Right renal cortex interstitium (tissue), 3 donors: ENCODE measurements around the gene SMIM36. TPM values are rescaled to one million over a fixed set of nuclear protein-coding genes. Genes with fewer than 3 reads are reported as not detected.
"Not testable (repeated sequence)": the region's sequence is repeated elsewhere in the genome, so short reads cannot be mapped to it uniquely, and the experiment has no call there.

Experiments used
- DNase-seq, 3 donors: peaks; one replicate each; pipeline ENCODE4 v3.0.0-alpha.2; 2013; ENCODE audit warnings: low read depth in 3 of 3, low spot score in 2 of 3
- polyA plus RNA-seq, 3 donors: library from polyadenylated mRNA; unstranded; fragments of 120-200 nt; gene quantifications; one replicate each; pipeline ENCODE4 v1.2.1, GENCODE V29; 2013; ENCODE audit not compliant: insufficient read length in 3 of 3

SMIM36 gene
- polyA plus RNA-seq, 3 donors = 0.06 to 0.12 TPM; not detected in 1

DNA sequence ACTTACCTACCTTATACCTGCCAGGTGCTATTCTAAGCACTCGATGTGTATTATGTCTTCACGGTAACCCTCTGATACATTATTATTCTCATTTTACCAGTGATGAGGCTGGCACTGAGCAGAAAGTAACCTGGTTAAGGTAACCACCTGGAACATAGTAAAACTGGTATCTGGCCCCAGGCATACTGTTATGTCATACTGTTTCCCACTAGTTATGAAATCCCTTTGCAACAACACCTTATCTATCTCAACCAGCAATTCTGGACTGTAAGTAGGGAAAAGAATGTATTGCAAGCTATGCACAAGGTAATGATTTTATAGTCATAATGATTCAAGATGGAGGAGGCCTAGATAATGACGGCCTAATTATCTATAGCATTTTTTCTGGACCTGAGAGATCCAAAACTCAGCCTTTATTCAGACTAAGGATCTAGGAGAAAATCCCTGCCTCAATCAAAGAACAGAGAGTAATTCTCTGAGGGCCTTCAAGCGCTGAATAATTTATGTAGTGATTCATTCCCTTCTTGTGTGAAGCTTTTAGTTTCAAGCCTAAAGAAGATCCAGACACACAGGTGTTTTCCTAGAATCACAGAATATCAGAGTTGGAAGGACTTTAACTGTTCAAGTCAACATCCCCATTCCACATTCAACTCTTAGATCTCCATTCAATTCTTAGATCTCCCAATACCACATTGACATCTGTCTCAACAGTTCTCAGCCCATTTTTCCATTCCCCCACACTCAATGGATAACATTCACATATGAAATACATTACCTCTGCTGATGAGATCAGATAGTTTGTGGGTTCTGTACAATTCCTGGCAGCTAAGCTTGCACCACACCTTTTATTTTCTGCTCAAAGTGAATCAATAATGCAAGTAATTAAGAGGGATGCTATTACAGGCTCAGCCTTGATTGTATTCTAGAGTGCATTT, 74.8 kb downstream of the SMIM36 start:
- no peak for DNase-seq

DNA sequence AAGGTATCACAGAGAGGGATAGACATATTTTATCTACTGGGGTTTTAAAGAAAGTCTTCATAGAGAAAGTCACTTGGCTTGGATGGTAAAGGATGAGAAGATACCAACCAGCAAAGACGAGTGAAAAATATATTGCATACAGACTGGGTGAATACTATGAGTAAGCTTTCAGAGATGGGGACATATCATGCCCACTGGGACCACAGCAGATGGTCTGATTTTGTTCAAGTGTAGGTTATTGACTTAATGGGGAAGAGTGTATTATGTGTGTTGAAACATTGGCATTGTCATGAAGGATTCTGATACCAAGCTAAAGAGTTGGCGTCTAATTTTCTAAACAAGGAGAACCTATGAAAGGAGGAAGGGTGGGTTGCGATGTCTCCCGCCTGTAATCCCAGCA, 75.8 kb downstream of the SMIM36 start:
- no peak for DNase-seq

DNA sequence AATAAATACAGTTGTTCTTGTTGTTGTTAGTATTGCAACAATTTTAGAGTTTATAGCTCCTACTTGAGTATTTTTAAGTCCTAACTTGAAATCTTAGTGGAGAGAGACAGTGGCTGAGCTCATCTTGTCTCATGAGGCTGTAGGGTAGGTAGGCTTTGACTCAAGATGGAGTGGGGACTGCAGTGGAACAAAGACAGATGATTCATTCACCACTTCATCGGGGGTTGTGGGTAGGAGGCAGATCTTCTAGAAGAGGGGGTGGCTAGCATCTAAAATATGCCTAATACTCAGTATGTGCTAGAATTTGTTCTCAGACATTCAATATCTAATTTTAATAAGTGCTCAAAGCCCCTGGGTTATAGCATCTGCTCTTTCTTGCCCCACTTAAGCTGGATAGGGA, 76.5 kb downstream of the SMIM36 start:
- DNase-seq = no peak

DNA sequence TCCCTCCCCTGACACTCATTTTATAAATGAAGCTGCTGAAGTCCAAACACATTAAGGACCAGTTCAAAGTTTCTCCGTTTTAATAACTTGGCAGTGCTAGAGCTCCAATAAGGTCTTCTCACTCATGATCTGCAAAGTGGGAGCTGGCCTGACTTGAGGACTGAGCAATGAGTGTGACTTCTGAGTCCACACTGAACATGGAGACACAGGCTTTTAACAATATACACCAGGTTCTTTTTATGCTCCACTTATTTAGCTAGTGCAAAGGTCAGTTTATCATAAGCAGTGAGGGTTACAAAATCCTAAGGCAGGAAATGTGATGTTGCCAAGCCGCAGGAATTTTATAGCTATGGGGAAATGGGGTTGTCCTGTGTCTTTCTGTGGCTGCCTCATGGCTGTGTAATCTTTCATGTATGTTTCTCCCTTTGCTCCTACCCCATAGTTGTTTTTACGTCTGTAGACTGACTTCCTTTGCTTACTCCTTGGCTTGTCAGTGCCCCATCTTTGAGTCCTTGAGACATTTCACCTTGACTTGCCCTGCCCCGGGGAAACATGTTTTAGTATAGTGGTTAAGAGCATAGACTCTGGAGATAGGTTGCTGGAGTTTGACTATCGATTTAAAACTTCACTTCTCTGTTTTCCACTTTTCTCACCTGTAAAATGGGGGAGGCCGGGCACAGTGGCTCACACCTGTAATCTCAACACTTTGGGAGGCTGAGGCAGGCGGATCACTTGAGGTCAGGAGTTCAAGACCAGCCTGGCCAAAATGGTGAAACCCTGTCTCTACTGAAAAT, 77.4 kb downstream of the SMIM36 start:
- DNase-seq = no peak

DNA sequence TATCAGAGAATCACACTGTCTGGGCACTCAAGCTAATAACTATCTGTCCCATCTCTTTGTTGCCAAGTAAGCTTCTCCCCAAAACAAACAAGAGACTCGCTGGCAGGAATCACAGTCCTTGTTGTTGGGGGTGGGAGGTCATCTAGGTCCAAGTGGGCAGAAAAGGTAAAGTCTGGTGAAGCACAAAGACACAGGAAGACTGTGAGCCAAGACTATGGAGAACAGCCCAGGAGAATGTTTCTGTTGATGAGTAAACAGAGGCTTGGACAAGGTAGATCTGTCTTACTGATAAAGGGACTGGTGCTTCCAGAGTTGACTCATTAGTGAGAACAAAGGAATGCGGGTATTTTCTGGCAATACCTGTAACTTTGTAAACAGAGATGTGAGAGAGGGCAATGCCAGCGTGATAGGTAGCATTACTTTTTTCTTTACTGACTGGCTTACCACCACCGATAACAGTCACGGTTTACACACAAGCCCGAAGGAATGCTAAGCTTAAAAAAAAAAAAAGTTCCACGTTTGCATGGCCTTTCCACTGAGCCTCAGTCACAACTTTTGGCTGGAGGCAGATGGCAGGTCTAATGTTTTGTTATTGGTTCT, 78.1 kb downstream of the SMIM36 start:
- DNase-seq = no peak

DNA sequence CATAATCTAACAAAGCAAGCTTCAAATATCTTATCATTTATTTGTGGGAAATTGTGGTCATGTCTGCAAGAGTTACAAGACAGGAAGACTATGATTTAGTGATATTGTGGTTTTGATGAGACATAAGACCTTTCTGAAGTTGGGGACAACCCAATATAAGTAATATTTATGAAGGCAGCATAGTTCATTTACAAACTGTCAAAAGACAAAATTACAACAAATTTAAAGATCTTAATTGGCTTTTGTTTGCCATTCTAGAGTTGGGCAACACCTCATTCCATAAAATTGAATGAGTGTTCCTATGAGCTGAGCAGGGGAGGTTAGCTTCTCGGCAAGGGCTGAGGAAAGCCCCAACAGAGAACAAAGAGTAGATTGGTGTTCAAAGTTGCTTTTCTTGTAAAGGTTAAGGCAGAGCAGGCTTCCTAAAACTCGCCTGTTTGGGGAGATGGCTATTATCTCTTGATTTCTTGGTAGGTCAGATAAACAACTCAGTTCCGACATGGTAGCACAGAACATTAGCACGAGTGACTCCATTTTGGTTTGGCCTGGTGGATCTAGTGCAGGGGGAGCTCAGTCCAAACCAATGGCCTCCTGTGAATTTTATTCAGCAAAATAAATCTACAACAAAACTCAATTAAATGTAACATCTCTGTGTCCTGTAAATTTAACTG, 78.8 kb downstream of the SMIM36 start:
- DNase-seq = no peak

DNA sequence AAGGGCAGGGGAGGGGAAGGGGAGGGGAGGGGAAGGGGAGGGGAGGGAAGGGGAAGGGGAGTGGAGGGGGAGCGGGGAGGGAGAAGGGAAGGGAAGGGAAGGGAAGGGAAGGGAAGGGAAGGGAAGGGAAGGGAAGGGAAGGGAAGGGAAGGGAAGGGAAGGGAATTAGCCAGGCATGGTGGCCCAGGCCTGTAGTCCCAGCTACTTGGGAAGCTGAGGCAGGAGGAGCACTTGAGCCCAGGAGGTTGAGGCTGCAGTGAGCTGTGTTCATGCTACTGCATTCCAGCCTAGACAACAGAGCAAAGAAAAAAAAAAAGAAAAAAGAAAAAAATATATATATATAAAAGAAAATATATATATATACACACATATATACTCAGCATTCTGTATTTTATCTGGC, 79.3 kb downstream of the SMIM36 start:
- not testable (repeated sequence) for DNase-seq

DNA sequence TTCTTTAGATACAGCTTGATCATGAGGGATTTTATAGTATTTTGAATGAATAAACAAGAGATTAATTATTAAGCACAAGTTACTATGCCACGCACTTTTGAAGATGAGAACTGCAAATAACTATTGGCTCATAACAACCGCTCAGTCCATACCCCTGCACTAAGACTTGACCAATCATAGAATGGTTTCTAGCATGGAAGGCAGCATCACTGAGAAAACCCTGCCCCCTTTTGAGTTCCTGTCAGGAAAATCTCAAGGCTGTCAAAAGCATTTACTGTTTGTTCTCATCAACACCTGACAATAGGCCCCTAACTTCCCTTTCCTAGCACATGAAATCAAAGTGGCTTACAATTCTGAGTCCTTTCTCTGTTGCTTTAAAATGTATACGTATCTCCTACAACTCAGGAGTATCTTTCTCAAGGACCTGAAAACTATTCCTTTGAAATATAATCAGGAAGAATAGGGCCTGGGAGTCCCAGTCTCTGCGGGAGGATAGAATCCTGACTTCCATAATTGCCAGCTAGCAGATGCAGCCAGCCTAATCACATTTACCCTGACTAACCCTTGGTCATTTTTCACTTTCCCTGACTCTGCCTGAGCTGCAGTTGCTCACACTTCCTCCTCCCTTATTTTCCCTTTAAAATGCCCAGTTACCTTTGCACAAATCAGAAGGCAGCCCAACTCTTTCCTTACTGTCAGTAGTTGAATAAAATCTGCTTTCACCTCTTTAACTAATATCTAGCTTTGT, 80.5 kb downstream of the SMIM36 start:
- no peak for DNase-seq

DNA sequence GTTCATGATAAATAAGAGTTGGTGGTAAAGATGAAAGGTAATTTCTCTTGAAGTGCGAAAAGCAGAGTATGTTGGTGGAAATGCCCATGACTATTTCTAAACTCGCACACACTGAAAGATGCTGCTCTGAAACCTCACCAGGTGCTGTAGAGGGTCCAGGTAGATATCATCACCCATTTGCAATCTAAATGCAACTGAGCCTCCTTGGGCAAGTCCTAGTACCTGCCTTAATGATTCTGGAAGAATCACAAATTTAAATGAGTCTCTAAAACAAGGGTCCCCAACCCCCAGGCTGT, 83.7 kb downstream of the SMIM36 start:
- no peak for DNase-seq

DNA sequence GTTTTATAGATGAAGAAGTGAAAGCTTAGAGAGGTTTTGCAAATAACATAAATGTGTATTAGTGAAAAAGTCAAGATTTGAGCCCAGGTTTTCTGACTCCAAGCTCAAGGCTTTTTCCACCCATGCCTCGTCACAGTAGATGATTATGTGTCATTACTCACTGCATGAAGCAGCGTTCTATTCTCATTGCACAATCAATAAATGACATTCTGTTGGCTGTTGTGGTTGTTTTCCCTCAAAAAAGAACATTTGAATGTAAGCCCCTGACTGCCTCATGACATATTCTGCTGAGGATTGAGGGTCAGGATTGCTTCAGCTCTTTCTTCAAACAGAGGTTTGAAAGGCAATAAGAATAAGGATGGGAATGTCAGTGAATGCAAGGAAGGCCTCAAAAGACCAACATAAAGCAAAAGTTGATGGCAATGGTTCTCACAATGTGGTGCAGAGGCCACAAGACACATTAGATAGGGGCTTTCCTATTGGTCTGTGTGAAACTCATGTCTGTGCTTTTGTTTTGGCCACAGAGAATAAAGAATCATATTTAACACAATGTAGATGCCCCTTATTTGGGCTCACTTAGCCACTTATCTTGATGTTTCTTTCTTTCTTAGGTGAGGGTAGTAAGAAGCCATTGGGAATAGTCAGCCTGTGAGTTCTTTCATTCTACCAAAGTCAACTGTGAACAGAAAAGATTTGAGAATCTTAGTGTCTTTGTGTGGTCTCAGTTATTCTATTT, 84.2 kb downstream of the SMIM36 start:
- DNase-seq = no peak

DNA sequence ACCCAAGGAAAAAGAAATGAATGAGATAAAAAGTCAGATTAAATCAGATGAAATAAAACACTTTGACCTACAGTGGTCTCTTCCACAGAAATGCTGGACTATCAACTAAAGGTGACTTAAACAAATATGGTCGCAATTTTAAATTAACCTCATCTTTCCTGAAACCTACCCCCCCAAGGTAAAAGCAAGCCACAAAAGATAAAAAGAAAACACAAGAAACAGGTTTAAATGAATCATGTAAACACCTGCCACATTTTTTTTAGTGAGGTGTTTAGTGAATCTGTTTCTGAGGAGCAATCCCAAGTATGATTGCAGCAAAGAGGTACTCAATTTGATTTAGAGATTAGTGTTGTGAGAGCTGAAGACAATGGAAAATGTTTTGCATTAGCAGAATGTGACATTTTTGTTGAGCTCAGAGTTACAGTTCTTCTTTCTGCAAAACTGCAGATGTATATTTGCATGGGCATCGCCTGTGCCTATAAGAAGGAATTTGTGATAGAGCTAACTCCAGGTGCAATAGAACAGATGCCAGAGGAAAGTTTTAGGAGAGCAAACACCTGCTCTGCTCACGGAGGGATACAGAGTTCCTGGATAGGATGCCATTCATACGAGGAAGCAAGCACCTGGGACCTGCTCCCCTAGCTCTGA, 86.2 kb downstream of the SMIM36 start:
- DNase-seq = no peak

DNA sequence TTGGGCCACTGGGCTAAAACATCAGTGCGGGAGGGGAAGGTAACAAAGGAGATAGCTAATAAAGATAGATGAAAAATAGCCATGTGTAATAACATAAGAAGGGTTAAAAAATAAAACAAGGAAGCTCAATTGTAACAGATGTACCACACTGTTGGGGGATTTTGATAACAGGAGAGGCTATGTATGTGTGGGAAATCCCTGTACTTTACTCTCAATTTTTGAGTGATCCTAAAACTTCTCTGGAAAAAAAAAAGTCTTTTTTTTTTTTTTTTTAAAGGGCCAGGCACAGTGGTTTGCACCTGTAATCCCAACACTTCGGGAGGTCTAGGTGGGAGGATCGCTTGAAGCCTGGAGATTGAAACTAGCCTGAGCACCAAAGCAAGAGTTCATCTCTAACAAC, 87.7 kb downstream of the SMIM36 start:
- DNase-seq = no peak

DNA sequence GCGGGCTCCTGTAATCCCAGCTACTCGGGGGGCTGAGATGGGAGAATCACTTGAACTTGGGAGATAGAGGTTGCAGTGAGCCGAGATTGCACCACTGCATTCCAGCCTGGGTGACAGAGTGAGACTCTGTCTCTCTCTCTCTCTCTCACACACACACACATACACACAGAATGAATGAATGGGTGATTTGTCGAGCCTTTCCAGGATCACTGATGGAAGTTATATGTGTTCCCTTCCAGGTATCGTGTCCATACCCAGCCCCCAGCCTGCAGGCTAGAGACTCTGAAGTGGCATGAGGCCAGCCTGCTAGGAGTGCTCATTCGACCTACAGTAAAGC, 88.5 kb downstream of the SMIM36 start:
- not testable (repeated sequence) for DNase-seq

DNA sequence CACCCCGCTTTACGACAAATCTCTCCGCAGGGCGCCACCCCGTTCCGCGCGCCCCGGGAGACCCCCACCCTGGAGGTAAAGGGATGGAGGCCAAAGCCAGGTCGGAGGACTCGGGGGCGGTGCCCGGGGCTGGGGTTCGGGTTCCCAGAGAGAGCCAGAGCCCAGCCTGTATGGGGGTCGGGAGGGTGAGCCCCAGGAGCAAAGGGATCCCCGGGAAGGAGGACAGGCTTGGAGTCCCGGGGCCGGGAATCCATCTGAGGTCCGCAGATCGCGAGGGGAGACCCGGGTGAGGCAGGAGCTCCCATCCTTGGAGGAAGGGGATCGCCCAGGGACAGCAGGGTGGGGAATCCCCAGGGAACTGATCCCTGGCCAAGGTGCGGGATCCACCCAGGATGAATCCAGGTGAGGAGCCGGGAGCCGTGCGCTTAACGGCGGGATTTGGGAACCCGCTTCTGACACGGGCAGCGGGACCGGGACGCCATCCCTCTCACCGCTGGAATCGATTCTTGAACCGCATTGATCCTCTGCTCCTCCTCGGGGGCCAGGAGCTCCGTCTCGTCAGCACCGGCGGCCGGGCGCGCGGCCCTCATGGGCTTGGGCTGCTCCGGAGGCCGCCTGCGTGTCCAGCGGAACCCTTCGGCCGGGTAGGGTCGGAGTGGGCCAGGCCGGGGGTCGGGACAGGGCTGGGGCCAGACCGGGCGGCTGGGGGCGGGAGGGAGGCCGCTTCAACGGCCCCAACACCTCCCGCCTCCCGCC, 89.9 kb downstream of the SMIM36 start, which contains the start of gene MMD:
TSS of gene MMD (minus strand) at position 657 of the 756 bp plus-strand sequence. CDS start at position 517, 140 bp downstream.
- DNase-seq = no peak

DNA sequence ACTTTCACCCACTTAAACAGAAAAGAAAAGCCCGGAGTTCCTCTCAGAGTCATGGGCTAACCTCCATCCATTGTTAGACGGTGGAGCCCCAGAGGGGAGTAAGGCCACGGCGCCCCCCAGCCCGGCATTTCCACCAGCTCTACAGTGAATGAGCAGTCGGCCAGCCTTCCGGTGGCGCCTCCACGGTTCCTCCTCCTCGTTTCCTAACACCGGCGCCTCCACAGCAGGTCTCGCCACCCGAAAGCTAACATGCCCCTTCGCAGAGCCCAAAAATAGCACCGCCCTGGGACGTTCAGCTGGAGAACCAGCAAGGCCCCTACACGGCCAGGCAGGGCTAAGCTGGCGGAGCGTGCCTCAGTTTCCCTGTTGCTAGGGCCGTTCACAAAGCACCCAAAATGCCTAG, 90.5 kb downstream of the SMIM36 start:
- DNase-seq = no peak

DNA sequence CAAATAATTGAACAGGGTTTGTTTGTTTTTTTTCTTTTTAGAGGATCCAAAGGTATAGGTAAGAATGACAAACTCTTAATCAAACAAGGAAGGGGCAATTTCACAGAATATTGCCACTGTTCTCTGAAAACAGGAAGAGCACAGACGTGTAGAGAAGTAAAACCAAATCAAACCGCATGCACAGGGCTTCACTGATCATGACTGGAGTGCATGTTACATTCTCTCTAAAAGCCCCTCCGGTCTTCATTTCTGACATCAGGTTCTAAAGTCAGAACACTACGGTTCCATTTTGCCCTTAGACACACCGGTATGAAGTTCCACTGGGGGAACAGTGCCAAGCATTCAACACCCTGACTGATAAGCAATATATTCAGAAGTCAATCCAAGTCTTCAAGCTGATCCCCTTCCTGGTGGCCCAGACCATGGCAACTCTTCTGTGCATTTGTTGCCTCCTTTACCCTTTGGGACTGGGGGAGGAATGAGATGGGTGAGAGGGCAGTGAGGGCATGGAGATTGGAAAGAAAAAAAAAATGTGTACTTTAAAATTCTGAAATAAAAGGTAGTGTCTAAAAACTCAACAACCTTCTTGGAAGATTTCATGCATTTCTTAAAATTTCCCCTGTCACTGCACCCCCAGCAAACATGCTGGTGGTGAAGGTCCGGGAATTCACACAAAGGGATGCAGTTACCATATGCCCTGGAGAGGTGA, 91.0 kb downstream of the SMIM36 start:
- DNase-seq = no peak

DNA sequence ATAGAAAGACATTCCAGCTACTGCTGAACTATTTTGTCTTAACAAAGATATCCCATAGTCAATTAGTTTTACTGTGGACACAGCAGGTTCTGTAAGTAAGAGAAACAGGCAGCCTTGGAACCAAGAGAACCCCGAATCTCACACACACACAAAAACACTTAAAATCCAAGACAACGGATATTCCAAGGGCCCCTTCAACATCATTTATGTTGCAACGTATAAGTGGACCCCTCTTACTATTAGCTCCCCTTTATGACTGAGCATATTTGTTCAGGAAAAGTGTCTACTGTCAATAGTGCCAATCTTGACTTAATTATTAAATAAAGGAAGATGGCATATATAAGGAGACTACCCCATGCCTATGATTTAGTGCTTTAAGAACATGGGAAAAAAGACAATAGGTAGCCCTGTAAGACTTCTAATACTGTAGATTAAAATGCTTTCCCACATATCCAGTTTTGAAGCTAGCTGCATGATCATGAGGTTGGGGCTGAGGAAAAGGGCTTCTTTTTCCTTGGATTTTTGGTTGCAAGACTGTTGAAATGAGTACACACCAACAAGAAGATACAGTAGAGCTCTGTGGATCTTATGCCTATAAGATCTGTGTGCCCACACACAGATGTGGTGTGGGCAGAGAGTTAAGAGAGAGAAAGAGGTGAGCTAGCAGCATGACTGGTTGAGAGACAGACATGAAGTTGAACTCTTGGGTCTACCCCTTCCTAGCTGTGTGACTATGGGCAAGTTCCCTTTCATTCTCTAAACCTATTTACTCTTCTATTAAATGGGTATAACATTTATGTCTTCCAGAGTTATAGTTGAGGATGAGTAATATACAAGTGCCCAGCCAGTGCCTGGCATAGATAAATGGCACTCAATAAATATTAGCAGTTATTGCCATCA, 92.6 kb downstream of the SMIM36 start:
- no peak for DNase-seq
